Esophagus muscularis mucosa (tissue), 4 donors: ENCODE results near the gene LGALS1. TPM values are rescaled to one million over a fixed set of nuclear protein-coding genes. Genes with fewer than 3 reads are reported as not detected.
"Not testable (repeated sequence)": the region's sequence is repeated elsewhere in the genome, so short reads cannot be mapped to it uniquely, and the experiment has no call there.

Experiments used
- DNase-seq: peaks from one replicate; pipeline ENCODE4 v3.0.0-alpha.2; 2017; ENCODE audit errors: extremely low spot score
- H3K27ac ChIP-seq, 4 donors: fragments of 200-600 bp; sonication (generic); replicated peaks in 1 of 4; 1 replicate in 3 of 4; 2 replicates in 1 of 4; pipeline ENCODE4 v1.5.1; 2016 to 2019; ENCODE audit warnings: mild to moderate bottlenecking in 1 of 4
- H3K27me3 ChIP-seq, 4 donors: fragments of 200-600 bp; sonication (generic); one replicate each; pipeline versions ENCODE4 v1.5.1 to v1.6.0; 2016 to 2019
- H3K36me3 ChIP-seq, 4 donors: fragments of 200-600 bp; sonication (generic); one replicate each; pipeline ENCODE4 v1.5.1; 2016 to 2019
- H3K4me1 ChIP-seq, 4 donors: fragments of 200-600 bp; sonication (generic); one replicate each; pipeline ENCODE4 v1.5.1; 2016 to 2019
- H3K4me3 ChIP-seq, 4 donors: fragments of 200-600 bp; sonication (generic); 1 replicate in 2 of 4; 2 replicates in 2 of 4; pipeline ENCODE4 v1.5.1; 2016 to 2019; ENCODE audit warnings: mild to moderate bottlenecking in 4 of 4, moderate library complexity in 1 of 4
- H3K9me3 ChIP-seq, 4 donors: fragments of 200-600 bp; sonication (generic); 1 replicate in 3 of 4; 2 replicates in 1 of 4; pipeline ENCODE4 v1.5.1; 2016 to 2019
- CTCF ChIP-seq, 3 experiments: fragments of 200-600 bp in 2 of 3; fragments of 450-650 bp in 1 of 3; sonication (generic) in 2 of 3; IDR thresholded peaks; one replicate each; pipeline ENCODE4 v1.5.1; 2017 to 2019; ENCODE audit warnings: antibody characterized with exemption in 3 of 3, mild to moderate bottlenecking in 2 of 3, moderate library complexity in 1 of 3
- EP300 ChIP-seq: sonication (generic); formaldehyde crosslinking; IDR thresholded peaks from one replicate; pipeline ENCODE4 v1.6.1; 2017; ENCODE audit warnings: antibody characterized with exemption
- POLR2A ChIP-seq: fragments of 450-650 bp; IDR thresholded peaks from one replicate; pipeline ENCODE4 v1.6.1; 2017; ENCODE audit warnings: antibody characterized with exemption, moderate library complexity, mild to moderate bottlenecking, low read depth
- POLR2AphosphoS5 ChIP-seq, 2 donors: sonication (generic); formaldehyde crosslinking; IDR thresholded peaks; one replicate each; pipeline ENCODE4 v1.6.1; 2017; ENCODE audit warnings: antibody characterized with exemption in 2 of 2
- WGBS: methylation state at CpG from one replicate; pipeline ENCODE4 v1.1.5; 2018; 5-methylcytosine and 5-hydroxymethylcytosine counted together
- intact Hi-C: fragments of 100-400 bp; cut with DNase I; formaldehyde crosslinking; loops from one replicate; pipeline ENCODE4 v1.15.1; 2023
- total RNA-seq, 4 donors: library from RNA; depleted of rRNA; stranded (reverse); fragments of >200 nt; gene quantifications; one replicate each; pipeline versions ENCODE4 v1.1.0 to v1.2.1, GENCODE V29; 2016

LGALS1 gene
- total RNA-seq, 4 donors from 2014 or later: 710 to 1,112 (median 1,021) TPM

DNA sequence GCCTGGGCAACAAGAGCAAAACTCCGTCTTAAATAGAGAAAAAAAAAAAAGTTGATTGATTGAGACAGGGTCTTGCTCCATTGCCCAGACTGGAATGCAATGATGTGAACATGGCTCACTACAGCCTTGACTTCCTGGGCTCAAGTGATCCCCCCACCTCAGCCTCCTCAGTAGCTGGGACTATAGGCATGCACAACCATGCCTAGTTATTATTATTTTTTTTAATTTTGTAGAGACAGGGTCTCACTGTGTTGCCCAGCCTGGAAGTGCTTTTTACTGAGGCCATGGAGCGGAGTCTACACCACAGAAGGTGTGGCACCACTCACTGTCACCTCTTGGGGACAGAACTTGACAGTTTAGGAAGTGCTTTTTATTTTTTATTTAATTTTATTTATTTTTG is 39.2 kb downstream of the LGALS1 start:
- TF ChIP-seq EP300 (no peak), POLR2AphosphoS5 (IDR thresholded peaks at IDR 0.05) (no peak), POLR2A (no peak), CTCF (IDR thresholded peaks at IDR 0.05) (no peak)
- Histone ChIP-seq H3K36me3 (no peaks in the 10 kb centered on the region), H3K9me3 (no peaks in the 10 kb centered on the region), H3K27ac (no peak overlapping the region), H3K4me1 (no peaks in the 10 kb centered on the region), H3K4me3 (no peak overlapping the region), H3K27me3 (no peaks in the 10 kb centered on the region)
- intact Hi-C loops: no loop called here
- DNase-seq: no peak
- WGBS: 85% methylated on average over 2 of the region's 2 CpGs

DNA sequence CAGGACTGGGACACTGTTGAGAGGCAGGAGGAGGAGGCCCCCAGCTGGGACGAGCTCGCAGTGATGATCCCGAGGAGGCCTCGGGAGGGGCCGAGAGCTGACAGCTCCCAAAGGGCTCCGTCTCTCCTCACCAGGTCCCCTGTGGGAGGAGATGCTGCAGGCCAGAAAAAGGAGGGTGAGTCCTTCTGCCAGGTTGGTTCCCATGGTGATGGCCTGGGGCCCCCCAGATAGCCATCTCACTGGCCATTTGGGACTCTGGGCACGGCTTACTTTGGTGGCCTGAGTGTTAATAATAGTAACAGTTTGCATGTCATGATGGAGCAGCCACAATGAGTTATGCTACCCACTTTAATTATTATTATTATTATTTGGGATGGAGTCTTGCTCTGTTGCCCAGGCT is 40.3 kb downstream of the LGALS1 start:
- TF ChIP-seq POLR2A (no peak), POLR2AphosphoS5 (IDR thresholded peaks at IDR 0.05) (no peak), CTCF (IDR thresholded peaks at IDR 0.05) (no peak), EP300 (no peak)
- H3K27ac ChIP-seq: no peak overlapping the region
- no peaks in the 10 kb centered on the region for H3K27me3 ChIP-seq
- whole genome bisulfite sequencing: 94% methylated on average over 6 of the region's 7 CpGs
- DNase-seq: no peak
- H3K4me3 ChIP-seq: no peak overlapping the region
- H3K36me3 ChIP-seq: no peaks in the 10 kb centered on the region
- no peaks in the 10 kb centered on the region for H3K4me1 ChIP-seq
- intact Hi-C loops: no loop called here
- H3K9me3 ChIP-seq: no peaks in the 10 kb centered on the region

GRCh38 chr22:37716708-37717107 is 41.3 kb downstream of the LGALS1 start:
- Histone ChIP-seq H3K27ac (no peak overlapping the region), H3K4me1 (no peaks in the 10 kb centered on the region), H3K27me3 (no peaks in the 10 kb centered on the region), H3K36me3 (no peaks in the 10 kb centered on the region), H3K4me3 (no peak overlapping the region), H3K9me3 (no peaks in the 10 kb centered on the region)
- DNase-seq: no peak
- 92% methylated on average over 9 of the region's 9 CpGs for WGBS
- intact Hi-C loops: no loop called here
- TF ChIP-seq EP300 (no peak), CTCF (IDR thresholded peaks at IDR 0.05) (no peak), POLR2AphosphoS5 (IDR thresholded peaks at IDR 0.05) (no peak), POLR2A (no peak)

- 90% methylated on average over 7 of the region's 7 CpGs for WGBS
- H3K27me3 ChIP-seq, H3K4me1 ChIP-seq, H3K9me3 ChIP-seq, H3K36me3 ChIP-seq, H3K4me3 ChIP-seq, DNase-seq, H3K27ac ChIP-seq, intact Hi-C loops: not testable (repeated sequence)
Observed at GRCh38 chr22:37717235-37717634, 41.8 kb downstream of the LGALS1 start.

DNA sequence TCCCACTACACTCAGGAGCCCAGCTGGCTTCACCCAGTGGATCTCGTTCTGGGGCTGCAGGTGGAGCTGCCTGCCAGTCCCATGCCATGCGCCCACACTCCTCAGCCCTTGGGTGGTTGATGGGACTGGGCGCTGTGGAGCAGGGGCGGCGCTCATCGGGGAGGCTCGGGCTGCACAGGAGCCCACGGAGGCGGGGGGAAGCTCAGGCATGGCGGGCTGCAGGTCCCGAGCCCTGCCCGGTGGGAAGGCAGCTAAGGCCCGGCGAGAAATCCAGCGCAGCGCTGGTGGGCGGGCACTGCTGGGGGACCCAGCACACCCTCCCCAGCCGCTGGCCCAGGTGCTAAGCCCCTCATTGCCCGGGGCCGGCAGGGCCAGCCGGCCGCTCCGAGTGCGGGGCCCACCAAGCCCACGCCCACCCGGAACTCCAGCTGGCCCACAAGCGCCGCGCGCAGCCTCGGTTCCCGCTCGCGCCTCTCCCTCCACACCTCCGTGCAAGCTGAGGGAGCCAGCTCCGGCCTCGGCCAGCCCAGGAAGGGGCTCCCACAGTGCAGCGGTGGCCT is 42.4 kb downstream of the LGALS1 start:
- H3K9me3 ChIP-seq, DNase-seq, H3K27me3 ChIP-seq, intact Hi-C loops, H3K27ac ChIP-seq, H3K36me3 ChIP-seq, H3K4me1 ChIP-seq, H3K4me3 ChIP-seq: not testable (repeated sequence)
- 90% methylated on average over 2 of the region's 38 CpGs for WGBS

DNA sequence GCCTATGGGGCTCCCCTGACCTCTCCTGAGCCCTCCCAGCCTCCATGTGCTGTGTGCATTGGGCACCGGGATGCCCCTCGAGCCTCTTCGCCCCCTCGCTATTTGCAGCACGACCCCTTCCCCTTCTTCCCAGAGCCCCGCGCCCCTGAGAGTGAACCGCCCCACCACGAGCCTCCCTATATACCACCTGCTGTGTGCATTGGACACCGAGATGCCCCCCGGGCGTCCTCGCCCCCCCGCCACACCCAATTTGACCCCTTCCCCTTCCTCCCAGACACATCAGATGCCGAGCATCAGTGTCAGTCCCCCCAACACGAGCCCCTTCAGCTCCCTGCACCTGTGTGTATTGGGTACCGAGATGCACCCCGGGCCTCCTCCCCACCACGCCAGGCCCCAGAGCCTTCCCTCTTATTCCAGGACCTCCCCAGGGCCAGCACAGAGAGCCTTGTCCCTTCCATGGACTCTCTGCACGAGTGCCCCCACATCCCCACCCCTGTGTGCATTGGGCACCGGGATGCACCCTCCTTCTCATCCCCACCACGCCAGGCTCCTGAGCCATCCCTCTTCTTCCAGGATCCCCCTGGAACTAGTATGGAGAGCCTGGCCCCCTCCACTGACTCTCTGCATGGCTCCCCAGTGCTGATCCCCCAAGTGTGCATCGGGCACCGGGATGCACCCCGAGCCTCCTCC is 50.3 kb downstream of the LGALS1 start:
- TF ChIP-seq POLR2A (no peak), EP300 (no peak), POLR2AphosphoS5 (IDR thresholded peaks at IDR 0.05) (no peak), CTCF (IDR thresholded peaks at IDR 0.05) (no peak)
- H3K9me3 ChIP-seq: no peaks in the 10 kb centered on the region
- H3K4me3 ChIP-seq: no peak overlapping the region
- H3K27me3 ChIP-seq: no peaks in the 10 kb centered on the region
- H3K4me1 ChIP-seq: peaks cover 3 to 11% (median 7%) of the 10 kb centered on the region in 4 donors
- H3K36me3 ChIP-seq: no peaks in the 10 kb centered on the region
- no peak overlapping the region for H3K27ac ChIP-seq
- 91% methylated on average over 25 of the region's 25 CpGs for WGBS
- intact Hi-C loops: no loop called here
- no peak for DNase-seq
